HEK293T (cell line): ENCODE data around the gene BCL2.

ENCODE experiments used
- ARNT ChIP-seq: fragments of 450-650 bp; IDR thresholded peaks from 2 replicates; pipeline ENCODE4 v1.6.1; 2017; ENCODE audit warnings: mild to moderate bottlenecking
- BHLHE40 ChIP-seq: fragments of 450-650 bp; IDR thresholded peaks from 2 replicates; pipeline ENCODE4 v1.6.1; 2016; ENCODE audit warnings: mild to moderate bottlenecking, moderate library complexity, borderline replicate concordance
- CTBP1 ChIP-seq: fragments of 450-650 bp; IDR thresholded peaks from 2 replicates; pipeline ENCODE4 v1.6.1; 2016; ENCODE audit warnings: borderline replicate concordance
- ELF4 ChIP-seq: fragments of 450-650 bp; IDR thresholded peaks from 2 replicates; pipeline ENCODE4 v1.6.1; 2017; ENCODE audit warnings: antibody characterized with exemption
- FOXA1 ChIP-seq: fragments of 450-650 bp; IDR thresholded peaks from 2 replicates; pipeline ENCODE4 v1.6.1; 2016; ENCODE audit warnings: mild to moderate bottlenecking
- FOXK2 ChIP-seq: fragments of 450-650 bp; IDR thresholded peaks from 2 replicates; pipeline ENCODE4 v1.6.1; 2016; ENCODE audit warnings: mild to moderate bottlenecking
- FOXM1 ChIP-seq: fragments of 450-650 bp; IDR thresholded peaks from 2 replicates; pipeline ENCODE4 v1.6.1; 2017; ENCODE audit warnings: mild to moderate bottlenecking, borderline replicate concordance
- HDGF ChIP-seq: fragments of 450-650 bp; IDR thresholded peaks from 2 replicates; pipeline ENCODE4 v1.6.1; 2017; ENCODE audit warnings: antibody characterized with exemption, borderline replicate concordance
- L3MBTL2 ChIP-seq: fragments of 450-650 bp; conservative IDR thresholded peaks from 2 replicates; pipeline ENCODE4 v1.6.1; 2016; ENCODE audit warnings: mild to moderate bottlenecking
- NFRKB ChIP-seq: fragments of 450-650 bp; IDR thresholded peaks from 2 replicates; pipeline ENCODE4 v1.6.1; 2016; ENCODE audit warnings: mild to moderate bottlenecking, moderate library complexity
- SP1 ChIP-seq: fragments of 450-650 bp; IDR thresholded peaks from 2 replicates; pipeline ENCODE4 v1.6.1; 2017
- SUZ12 ChIP-seq: fragments of 450-650 bp; IDR thresholded peaks from 2 replicates; pipeline ENCODE4 v1.6.1; 2016; ENCODE audit warnings: mild to moderate bottlenecking
- TARDBP ChIP-seq: fragments of 450-650 bp; IDR thresholded peaks from 2 replicates; pipeline ENCODE4 v1.6.1; 2016
- ZNF384 ChIP-seq: fragments of 450-650 bp; IDR thresholded peaks from 2 replicates; pipeline ENCODE4 v1.6.1; 2016

DNA sequence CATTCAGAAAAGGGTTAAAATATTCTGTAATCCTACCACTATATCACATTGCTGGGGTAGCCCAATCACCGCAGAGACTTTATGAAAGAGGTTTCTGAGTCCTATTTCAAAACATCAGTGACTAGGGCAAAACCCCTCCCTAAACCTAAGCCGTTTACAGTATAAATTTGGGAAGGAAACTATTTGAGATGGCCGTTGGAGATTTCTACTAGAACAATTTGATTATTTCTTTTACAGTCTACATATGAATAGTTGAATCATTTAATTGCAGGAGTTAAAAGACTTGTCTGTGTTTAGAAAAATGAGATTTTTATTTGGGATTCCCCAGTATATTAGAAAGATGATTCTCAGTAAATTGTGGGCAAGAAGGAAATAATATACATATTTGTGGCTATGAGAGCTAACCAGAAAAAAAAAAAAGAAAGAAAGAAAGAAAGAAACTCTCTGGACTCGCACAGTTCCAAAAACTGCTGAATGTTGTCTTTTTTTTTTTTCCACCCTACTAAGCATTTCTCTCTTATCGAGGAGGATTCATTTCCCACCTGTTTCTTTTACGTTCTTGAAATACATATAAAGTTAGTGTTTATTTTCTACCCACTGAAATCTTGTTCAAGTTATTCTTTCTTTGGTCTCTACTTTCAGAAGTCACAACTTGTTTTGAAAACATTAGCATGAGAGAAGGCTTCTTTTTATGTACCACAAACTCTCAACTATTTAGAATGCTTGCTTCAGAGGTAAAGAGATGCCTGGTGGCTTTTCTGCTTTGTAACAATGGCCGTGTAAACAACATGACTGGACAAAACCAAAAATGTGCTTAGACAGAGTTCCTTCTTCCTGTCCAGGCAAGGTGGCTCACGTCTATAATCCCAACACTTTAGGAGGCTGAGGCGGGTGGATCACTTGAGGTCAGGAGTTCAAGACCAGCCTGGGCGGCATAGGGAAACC lies 65.9 kb downstream of the BCL2 start:
- TF ChIP-seq FOXM1 (no peak), HDGF (no peak), SP1 (no peak), L3MBTL2 (no peak), SUZ12 (no peak), FOXA1 (no peak), NFRKB (no peak), ELF4 (no peak), TARDBP (no peak), BHLHE40 (no peak), CTBP1 (no peak), FOXK2 (no peak), ARNT (no peak), ZNF384 (no peak)
